ENCODE results near the gene SPATA31C2.
"Not testable (repeated sequence)": the region's sequence is repeated elsewhere in the genome, so short reads cannot be mapped to it uniquely, and the experiment has no call there.

Gene SPATA31C2

GRCh38 chr9:88123413-88123812 lies 14.9 kb downstream of the SPATA31C2 start:
- not testable (repeated sequence) for DNase-seq

GRCh38 chr9:88118121-88118520 lies 20.2 kb downstream of the SPATA31C2 start:
- DNase-seq: not testable (repeated sequence)

- not testable (repeated sequence) for DNase-seq
Observed at GRCh38 chr9:88114968-88115612, 23.2 kb downstream of the SPATA31C2 start.

- DNase-seq: not testable (repeated sequence)
Observed at GRCh38 chr9:88114283-88114967, 23.9 kb downstream of the SPATA31C2 start.

GRCh38 chr9:88113156-88114130 lies 24.8 kb downstream of the SPATA31C2 start:
- not testable (repeated sequence) for DNase-seq

DNA sequence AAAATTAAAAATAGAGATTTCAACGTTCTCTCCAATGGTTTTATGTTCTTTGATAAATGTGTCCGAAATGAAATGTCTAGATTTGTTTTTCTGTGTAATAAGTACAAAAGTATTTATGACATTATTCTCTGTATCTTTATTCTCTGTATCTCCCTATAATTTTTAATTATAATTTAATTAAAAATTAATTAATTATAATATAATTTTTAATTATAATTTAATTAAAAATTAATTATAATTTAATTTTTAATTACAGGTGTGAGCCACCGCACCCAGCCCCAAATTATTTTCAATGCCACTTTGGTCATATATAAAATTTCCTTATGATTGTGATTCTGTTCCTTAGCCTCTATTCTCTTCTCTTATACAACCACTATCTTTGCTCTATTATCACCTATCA lies 28.2 kb downstream of the SPATA31C2 start:
- no peak for DNase-seq

GRCh38 chr9:88108779-88109178 lies 29.5 kb downstream of the SPATA31C2 start:
- no peak for DNase-seq

GRCh38 chr9:88106492-88106891 lies 31.8 kb downstream of the SPATA31C2 start:
- DNase-seq: peak; percentile 3

GRCh38 chr9:88092797-88093331 lies 45.4 kb downstream of the SPATA31C2 start:
- DNase-seq: no peak

DNA sequence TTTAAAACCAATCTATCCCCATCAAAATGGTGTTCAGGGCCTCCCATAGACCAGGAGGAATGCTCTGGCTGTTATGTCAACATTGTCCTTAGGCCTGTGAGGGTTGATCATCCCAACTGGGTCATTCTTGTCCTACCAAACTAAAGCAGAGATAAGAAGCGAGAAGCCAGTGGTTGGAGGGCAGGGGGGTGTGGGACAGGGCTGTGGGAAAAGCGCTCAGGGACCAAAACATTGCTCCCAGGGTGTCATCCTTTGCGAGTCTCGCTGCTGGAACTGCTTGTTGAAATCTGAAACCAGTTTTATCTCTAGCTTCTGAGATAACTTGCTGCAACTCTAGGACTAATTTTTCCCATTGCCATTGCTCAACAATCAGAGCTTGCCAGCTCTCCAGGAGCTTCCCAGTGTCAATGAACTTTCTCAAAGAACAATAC lies 48.1 kb downstream of the SPATA31C2 start:
- DNase-seq: no peak

- DNase-seq: no peak
Observed at GRCh38 chr9:88087906-88088305, 50.4 kb downstream of the SPATA31C2 start.

DNA sequence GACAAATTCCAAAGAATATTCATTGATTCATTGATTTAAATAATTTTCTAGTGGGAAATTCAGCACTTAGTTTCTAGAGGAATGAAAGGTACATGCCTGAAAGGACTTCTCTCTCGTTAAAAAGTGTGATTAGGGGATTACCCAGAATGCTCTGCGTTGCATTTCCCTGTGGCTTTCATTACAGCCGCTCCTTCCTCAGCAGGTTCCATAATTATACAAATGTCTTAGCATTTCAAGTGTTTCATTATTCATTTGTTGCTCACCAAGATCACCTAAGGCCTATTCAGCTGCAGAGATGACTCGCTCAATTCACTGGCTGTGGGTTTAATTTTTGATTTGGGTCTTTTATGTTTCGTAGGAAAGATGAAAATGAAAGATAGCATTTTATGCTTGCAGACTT lies 52.8 kb downstream of the SPATA31C2 start:
- no peak for DNase-seq

DNA sequence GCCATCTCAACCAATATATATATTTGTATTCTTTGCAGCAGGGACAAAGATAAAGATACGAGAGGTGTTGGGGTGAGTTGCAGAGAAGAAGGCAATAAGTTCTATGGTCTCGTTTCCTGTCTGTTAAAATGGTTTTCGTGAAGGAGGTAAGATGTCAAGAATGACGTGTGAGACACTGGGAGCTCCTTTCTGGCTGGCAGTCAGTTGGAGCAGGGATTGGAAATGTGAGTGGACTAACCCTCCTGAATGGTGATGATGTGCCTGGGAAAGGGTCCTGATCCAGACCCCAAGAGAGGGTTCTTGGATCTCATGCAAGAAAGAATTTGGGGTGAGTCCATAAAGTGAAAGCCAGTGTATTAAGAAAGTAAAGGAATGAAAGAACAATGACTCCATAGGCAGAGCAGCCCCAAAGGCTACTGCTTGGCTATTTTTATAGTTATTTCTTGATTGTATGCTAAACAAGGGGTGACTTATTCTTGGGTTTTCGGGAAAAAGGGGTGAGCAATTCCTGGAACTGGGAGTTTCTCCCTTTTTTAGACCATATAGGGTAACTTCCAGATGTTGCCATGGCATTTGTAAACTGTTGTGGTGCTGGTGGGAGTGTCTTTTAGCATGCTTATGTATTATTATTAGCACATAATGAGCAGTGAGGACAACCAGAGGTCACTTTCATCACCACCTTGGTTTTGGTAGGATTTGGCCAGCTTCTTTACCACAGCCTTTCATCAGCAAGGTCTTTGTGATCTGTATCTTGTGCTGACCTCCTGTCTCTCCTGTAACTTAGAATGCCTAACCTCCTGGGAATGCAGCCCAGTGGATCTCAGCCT lies 53.7 kb downstream of the SPATA31C2 start:
- DNase-seq: no peak
